ENCODE measurements around the gene ZNF26. TPM values are rescaled to one million over a fixed set of nuclear protein-coding genes. Genes with fewer than 3 reads are reported as not detected.
"Not testable (repeated sequence)": the region's sequence is repeated elsewhere in the genome, so short reads cannot be mapped to it uniquely, and the experiment has no call there.

ZNF26 gene
- total RNA-seq, 2 donors from 2014 or later: 8.4 to 8.5 TPM

DNA sequence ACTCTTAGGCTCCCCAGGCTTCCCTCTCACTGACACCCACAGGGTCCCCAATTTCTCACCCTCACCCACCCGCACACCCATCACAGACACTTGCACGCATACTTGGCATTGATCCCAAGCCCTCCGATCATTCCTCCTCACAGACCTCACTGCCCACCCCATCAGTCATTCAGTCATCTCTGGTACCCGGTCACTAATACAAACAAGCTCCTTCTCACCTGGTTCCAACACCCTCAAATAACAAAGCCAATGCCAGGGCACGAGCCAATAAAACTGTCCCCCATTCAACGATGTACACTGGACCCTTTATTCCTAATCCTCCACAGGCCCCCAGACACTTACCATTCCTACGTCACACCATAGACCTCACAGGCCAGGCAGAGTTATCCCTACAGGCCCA, 32.4 kb upstream of the ZNF26 start:
- DNase-seq (no peak), ATAC-seq (no peak)
- intact Hi-C loops (cut with DNase I, micrococcal nuclease): no loop called here

DNA sequence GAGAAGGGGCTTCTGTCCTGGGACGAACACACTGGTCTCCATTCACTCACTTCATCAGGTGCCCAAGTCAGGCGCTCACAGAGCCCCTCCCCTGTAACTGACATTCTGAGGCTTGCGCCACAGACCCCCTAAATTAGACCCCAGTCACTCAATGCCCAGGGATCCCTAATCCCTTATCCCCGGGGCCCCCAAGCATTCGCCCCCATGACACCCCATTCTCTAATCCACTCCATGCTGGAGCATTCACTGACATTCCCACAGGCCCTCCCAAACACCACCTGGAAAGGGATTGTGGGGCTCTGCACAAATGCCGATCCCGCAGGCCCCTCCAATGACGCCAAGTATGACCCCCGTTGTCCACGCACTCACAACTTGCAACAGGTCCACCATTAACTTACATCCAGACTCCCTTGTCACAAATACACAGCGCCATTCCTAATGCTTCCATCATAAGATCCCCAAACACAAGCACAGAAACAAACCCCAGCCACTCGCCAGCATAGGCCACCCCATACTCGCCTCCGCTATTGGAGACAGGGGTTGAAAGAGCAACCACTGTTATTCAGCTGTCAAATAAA, 31.6 kb upstream of the ZNF26 start:
- DNase-seq (no peak), ATAC-seq (no peak)
- intact Hi-C loops (cut with DNase I, micrococcal nuclease): no loop called here

DNA sequence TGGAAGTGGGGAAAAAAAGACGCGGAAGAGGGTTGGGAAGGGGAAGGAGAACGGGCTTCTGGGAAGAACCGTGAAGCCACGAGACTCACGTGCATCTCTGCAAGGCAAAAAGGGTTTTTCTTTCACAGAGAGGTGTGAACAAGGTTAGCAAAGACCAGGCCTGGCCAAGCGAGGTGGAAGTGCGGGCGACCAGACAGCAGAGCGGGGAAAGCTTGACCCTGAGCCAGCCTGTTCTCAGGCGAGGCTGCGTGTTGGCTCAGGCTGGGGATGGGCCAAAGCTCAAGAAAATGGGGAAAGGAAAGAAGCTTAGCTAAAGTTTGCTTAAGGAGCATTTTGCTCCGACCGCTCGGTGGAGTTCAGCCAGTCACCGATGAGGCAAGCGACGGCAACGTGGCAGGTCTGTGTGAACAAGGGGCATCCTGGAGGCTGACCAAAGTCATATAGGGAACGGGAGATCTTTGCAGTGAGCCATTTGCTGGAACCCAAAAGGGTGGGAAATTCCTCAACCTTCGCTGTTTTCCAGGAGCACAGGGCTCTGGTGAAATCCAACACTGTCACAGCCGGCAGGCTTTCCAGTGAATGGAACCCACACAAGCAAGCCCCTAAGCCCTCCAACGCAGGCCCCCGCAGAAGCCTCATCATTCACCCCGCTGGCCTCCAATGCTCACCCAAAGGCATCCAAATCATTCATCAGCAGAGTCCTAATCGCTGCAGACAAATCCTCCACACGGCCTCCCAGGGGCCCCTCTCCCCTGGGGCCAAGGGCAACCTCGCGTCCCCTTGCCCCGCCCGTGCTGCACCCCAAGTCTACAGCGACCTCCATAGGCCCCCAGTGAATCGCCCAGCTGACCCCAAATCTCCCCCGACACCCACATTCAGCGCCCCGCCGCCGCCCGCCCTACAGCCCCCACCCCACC, 30.8 kb upstream of the ZNF26 start:
- intact Hi-C loops (cut with DNase I, micrococcal nuclease): no loop called here
- DNase-seq (peak in 1 of 2 donors; percentile 13), ATAC-seq (peak; percentile 35)

DNA sequence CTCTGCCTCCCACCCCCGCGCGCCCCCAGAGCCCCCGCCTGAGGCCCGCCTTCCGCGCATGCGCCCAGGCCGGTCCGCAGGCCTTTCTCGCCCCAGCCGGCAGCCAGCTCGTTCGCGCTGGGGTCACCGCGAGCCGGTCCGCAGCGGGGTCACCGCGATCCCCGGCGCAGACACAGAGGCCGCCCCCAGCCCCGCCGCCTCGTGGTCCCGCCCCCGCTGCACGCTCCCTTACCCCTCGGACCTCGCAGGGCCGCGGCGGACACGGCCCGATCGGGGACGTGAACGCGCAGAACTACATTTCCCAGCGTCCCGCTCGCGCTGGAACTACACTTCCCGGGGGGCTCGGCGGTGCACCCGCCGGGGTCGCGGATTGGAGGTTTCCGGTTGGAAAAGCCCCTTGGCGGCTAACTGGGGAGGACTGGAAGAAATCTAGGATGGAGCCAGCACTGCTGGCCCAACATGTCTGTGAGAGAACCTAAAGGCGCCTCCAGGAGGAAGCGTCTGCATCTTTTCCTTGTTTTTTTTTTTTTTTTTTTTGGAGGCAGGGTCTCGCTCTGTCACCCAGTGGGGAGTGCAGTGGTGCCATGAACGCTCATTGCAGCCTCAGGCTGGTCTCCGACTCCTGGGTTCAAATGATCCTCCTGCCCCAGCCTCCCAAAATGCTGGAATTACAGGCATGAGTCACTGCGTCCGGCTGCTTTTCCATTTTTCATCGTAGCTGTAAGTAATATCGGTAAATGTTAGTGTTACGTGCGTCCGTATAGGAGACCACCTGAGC, 30.0 kb upstream of the ZNF26 start, which contains the start of gene ZNF605:
TSS of gene ZNF605 (minus strand) at position 296 of the 778 bp plus-strand sequence. CDS start 10,671 bp downstream, outside the sequence.
- peak; percentile 97 for ATAC-seq
- DNase-seq: peak; percentile 85 to 92
- intact Hi-C loops (cut with DNase I, micrococcal nuclease): no loop called here

DNA sequence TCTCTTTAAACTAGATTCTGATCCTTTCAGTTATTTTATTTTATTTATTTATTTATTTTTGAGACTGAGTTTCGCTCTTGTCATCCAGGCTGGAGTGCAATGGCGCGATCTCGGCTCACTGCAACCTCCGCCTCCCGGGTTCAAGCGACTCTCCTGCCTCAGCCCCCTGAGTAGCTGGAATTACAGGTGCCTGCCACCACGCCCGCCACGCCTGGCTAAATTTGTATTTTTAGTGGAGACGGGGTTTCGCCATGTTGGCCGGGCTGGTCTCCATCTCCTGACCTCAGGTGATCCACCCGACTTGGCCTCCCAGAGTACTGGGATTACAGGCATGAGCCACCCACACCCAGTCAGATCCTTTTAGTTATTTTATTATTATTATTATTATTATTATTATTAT, 24.4 kb upstream of the ZNF26 start:
- DNase-seq; intact Hi-C loops (cut with DNase I, micrococcal nuclease); ATAC-seq: not testable (repeated sequence)

DNA sequence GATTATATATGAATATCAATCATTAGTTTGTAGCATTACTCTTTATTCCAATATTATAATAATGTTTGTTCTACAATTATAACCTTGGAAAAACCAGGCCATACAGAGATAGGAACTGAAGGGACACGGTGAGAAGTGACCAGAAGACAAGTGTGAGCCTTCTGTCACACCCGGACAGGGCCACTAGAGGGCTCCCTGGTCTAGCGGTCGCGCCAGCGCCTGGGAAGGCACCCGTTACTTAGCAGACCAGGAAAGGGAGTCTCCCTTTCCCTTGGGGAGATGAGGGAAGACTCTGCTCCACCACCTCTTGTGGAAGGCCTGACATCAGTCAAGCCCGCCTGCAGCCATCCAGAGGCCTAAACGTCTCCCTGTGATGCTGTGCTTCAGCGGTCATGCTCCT, 22.2 kb upstream of the ZNF26 start:
- ATAC-seq; intact Hi-C loops (cut with DNase I, micrococcal nuclease); DNase-seq: not testable (repeated sequence)

DNA sequence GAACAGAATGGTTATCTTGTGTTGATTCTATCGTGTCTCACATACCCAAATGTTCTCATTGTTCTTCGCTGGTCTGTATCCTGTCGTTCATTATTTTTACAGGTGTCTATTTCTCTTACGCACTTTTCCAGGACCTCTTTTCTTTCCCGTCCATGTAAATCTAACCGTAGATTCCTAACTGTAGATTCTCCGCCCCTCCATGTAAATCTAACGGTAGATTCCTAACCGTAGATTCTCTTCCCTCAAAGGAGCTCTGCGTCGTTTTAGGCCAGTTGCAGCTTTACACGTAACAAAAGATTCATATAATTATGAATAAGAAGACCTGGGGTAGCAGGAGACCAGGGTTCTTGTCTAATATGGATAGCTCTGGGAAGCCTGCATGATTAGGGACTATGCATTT, 20.4 kb upstream of the ZNF26 start:
- no peak for DNase-seq
- no peak for ATAC-seq
- intact Hi-C loops (cut with DNase I, micrococcal nuclease): no loop called here

DNA sequence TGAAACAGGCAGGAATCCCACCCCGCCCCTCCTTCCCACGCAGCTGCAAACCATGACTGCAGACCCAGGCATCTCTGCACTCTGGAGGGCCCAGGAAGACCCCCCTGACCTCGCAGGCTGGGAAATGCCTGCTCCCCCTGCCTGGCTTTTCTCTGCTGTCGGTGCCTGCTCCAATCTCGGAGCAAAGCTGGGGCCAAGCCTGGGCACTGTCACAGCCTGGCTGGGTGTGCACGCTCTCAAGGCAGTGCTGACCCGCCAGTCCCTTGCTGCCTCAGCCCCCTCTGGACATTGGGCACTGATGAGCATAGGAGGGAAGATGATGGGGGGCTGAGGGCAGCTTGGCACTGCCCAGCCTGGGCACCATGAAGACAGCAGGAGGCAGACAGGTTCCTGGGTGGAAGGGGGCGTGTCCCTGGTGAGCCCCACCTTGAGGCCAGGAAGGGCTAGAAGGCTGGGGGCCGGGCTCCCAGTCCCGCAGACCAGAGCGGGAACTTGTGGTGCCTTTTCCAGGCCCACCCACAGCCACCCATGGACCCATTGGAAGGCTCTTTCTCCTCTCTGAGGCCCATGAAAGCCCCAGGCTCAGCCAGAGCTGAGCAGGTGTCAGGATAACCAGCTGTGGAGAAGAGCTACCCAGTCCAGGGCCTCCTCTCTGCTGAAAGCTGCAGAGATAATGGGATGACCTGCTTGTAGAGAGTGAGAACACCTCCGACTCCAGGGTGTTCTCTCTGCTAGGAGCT, 19.3 kb upstream of the ZNF26 start:
- intact Hi-C loops (cut with DNase I, micrococcal nuclease): no loop called here
- ATAC-seq (no peak), DNase-seq (no peak)

DNA sequence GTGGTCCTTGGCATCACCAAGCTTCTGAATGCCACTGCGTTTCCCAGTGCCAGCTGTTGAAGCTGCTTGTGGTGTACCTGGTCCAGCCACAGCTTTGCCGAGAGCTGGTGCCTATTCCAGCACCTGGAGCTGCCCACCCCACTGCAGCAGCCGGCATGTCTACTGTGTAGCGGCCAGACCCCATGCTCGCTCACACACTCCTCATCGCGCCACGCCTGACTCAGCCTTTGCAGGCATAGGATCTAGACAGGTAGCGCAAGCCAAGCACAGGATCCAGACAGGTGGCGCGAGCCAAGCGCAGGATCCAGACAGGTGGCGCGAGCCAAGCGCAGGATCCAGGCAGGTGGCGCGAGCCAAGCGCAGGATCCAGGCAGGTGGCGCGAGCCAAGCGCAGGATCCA, 18.4 kb upstream of the ZNF26 start:
- intact Hi-C loops (cut with DNase I, micrococcal nuclease): no loop called here
- ATAC-seq: no peak
- no peak for DNase-seq

DNA sequence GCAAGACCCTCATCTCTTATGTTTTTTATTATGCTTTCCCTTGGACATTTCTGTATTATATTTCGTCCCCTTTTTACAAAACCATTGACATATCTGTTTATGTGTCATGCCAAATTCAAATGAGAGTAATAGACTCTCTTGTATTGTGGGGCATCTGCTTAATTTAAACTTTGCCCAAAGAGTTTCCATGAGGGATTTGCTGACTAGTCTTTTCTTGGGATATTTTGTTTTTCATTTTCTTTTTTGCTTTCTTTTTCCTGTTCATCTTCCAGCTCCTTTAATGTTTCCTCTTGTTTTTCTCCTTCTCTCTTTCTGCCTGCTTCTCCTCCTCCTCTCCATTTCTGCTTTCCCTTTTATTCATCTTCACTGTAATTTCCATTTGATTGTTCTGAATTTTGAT, 13.8 kb upstream of the ZNF26 start:
- intact Hi-C loops (cut with DNase I, micrococcal nuclease): no loop called here
- no peak for ATAC-seq

DNA sequence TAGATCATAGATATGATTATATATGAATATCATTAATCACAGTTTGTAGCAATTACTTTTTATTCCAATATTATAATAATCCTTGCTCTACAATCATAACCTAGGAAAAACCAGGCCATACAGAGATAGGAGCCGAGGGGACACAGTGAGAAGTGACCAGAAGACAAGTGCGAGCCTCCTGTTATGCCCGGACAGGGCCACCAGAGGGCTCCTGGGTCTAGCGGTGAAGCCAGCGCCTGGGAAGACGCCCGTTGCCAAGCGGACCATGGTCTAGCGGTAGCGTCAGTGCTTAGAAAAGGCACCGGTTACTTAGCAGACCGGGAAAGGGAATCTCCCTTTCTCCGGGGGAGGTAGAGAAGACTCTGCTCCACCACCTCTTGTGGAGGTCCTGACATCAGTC, 9.3 kb upstream of the ZNF26 start:
- peak in 1 of 2 donors; percentile 16 for DNase-seq
- ATAC-seq; intact Hi-C loops (cut with DNase I, micrococcal nuclease): not testable (repeated sequence)

More for the DNA sequence above, 13.8 kb upstream of the ZNF26 start:
- DNase-seq: no peak

DNA sequence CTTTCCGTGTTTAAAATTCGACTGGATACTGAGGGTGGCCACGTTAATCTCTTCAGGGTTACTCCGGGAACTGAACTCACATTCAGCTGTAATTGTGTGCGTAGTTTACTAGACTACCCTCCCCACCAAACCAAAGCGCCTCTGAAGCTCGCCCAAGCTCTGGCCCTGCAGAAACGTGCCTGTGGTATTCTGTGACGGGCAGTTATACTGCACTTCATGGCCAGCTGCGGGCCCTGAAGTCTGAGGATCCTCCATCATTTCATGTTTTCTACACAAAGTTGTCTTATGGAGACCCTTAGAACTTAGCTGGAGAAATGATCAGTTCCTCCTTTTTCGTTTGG, 688 bp downstream of the ZNF26 start:
- intact Hi-C loops (cut with DNase I, micrococcal nuclease): no loop called here
- ATAC-seq (peak; percentile 21), DNase-seq (no peak)

DNA sequence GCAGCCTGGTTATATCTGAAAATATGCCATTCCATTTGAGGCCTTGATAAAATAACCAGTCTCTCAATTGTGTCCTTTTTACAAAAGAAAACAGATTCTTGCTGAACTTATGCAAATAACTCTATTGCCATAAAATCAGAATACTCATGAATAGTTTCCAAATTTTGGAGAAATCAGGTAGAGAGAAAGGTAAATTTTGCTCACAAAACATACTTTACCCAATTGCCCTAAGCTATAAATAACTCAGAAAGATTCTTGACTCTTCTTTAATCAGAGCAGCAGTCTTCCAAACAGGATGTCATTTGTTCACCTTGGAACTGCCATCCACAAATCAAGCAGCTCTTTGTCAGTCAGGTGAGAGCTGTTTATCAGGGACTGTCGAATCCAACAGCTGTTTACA, 12.6 kb downstream of the ZNF26 start:
- ATAC-seq: no peak
- intact Hi-C loops (cut with DNase I, micrococcal nuclease): no loop called here
- DNase-seq: no peak

DNA sequence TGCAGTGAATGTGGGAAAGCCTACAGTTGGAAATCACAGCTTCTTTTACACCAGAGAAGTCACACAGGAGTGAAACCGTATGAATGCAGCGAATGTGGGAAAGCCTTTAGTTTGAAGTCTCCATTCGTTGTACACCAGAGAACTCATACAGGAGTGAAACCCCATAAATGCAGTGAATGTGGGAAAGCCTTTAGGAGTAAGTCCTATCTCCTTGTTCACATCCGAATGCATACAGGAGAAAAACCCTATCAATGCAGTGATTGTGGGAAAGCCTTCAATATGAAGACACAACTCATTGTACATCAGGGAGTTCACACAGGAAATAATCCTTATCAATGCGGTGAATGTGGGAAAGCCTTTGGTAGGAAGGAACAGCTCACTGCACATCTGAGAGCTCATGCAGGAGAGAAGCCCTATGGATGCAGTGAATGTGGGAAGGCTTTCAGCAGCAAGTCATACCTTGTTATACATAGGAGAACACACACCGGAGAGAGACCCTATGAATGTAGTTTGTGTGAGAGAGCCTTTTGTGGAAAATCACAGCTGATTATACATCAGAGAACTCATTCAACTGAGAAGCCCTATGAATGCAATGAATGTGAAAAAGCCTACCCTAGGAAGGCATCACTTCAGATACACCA, 24.6 kb downstream of the ZNF26 start:
- no peak for ATAC-seq
- intact Hi-C loops (cut with DNase I, micrococcal nuclease): no loop called here
- no peak for DNase-seq

DNA sequence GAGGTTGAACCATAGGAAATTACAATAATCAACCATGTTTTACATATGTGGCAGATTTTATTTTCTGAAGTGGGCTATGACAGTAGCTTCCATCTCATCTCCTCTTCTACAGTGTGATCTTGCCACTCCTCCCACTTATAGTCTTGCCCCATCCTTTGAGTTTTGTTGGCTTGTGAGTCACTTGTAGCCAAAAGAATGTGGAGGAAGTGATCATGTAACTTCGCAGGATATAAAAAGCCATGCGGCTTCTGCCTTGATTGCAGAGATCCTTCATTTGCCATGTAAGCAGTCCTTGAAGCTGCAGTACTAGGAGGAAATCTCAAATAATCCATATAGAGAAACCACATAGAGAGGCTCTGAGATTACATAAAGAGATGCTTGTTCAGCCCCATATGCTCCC, 37.4 kb downstream of the ZNF26 start:
- intact Hi-C loops (cut with DNase I, micrococcal nuclease): no loop called here
- DNase-seq: no peak
- ATAC-seq: no peak

DNA sequence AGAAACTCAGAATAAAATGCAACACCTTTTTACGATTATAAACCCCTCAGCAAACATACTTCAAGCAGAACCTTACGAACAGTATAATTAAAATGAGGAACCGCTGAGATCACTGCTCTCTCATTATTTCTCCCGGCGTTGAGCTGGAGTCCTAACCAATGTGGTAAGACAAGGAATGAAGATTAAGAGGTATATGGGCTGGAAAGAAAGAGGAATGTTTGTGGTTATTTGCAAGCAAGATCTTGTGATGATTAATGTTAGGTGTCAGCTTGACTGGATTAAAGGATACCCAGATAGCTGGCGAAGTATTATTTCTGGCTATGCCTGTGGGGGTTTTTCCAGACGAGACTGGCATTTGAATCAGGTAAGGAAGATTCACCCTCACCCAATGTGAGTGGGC, 40.8 kb downstream of the ZNF26 start:
- ATAC-seq (no peak), DNase-seq (no peak)
- intact Hi-C loops (cut with DNase I, micrococcal nuclease): no loop called here

DNA sequence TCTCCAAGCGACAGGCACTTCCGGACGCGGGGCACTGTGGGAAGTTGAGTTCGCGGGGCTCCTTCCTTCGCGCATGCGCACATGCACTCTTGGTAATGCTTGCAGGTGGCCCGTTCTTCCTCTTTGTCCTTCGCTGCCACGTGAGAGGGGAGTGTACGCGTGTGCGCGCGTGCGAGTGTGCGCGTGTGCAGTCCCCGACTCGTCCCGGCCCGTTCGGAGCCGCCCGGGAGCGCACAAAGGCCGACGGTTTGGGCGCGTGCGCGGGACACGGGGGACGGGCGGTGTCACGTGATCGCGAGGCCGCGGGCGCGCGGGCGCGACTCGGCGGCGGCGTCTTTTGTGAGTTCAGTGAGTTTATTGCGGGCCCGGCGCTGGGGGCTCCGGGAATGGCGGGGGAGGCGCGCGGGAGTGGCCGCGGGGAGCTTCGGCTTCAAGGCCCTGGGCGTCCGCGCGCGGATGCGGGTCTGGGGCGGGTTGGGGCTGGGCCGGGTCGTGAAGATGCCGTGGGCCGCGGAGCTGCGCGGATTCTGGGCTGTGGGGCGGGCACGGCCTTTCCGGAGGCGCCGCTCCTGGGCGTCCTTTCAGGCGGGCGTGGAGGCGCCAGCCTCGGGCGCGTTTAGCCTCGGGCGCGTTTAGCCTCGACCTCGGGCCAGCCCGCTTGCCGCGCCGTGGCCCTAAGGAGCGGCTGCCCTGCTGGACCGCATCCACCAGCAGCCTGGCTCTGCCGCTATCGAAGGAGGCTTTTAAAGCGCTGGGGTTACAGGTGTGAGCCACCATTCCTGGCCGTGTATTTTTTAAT, 51.2 kb downstream of the ZNF26 start, which contains the start of gene ZNF84:
TSS of gene ZNF84 (plus strand) at position 303 of the 799 bp plus-strand sequence. CDS start 3,959 bp downstream, outside the sequence.
- ATAC-seq (peak; percentile 95), DNase-seq (peak; percentile 95 to 97)
- intact Hi-C loops (cut with DNase I, micrococcal nuclease): no loop called here

All from left colon (tissue), 2 donors.